GM06990 (cell line): ENCODE data around the gene RTN4RL1.

Experiments used
- DNase-seq: peaks from one replicate; pipeline ENCODE4 v3.0.0-alpha.2; 2011; ENCODE audit not compliant: insufficient read length; ENCODE audit errors: extremely low read depth
- H3K27me3 ChIP-seq: replicated peaks from 2 replicates; pipeline ENCODE4 v1.6.0; 2011; ENCODE audit warnings: low read length; ENCODE audit not compliant: control insufficient read depth, insufficient read depth
- H3K36me3 ChIP-seq: 2 replicates; pipeline ENCODE4 v1.5.1; 2011; ENCODE audit warnings: low read length; ENCODE audit not compliant: control insufficient read depth, insufficient read depth
- H3K4me3 ChIP-seq: replicated peaks from 2 replicates; pipeline ENCODE4 v1.5.1; 2011; ENCODE audit warnings: low read depth, mild to moderate bottlenecking, control low read depth, low read length
- TF ChIP-seq, protein P1 (sequence below): IDR thresholded peaks from 2 replicates; pipeline ENCODE4 v1.5.1; 2011; ENCODE audit warnings: low read length, control low read depth, mild to moderate bottlenecking, inconsistent platforms; ENCODE audit not compliant: insufficient read depth, poor library complexity, severe bottlenecking

The RTN4RL1 gene

DNA sequence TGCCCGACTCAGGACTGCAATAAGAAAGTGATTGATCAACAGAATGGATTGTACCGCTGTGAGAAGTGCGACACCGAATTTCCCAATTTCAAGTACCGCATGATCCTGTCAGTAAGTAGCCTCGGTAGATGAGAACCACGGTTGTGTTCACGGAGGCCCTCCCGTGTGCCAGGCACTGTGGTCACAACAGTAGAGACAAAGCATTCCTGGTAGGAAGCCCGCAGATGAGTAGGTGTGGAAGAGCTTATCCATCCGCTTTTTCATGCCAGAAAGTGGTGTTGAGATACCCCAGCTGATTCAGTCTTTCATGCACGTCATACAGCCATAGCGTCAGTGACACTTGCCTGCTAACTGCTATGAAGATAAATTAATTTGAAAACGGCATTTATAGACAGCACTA is 136.4 kb downstream of the RTN4RL1 start:
- Histone ChIP-seq H3K36me3 (peaks cover 19% of the 10 kb centered on the region), H3K4me3 (no peak overlapping the region)
- no peak for DNase-seq

More for the DNA sequence above, 136.4 kb downstream of the RTN4RL1 start:
- H3K27me3 ChIP-seq: no peaks in the 10 kb centered on the region
- TF ChIP-seq, protein P1, sequence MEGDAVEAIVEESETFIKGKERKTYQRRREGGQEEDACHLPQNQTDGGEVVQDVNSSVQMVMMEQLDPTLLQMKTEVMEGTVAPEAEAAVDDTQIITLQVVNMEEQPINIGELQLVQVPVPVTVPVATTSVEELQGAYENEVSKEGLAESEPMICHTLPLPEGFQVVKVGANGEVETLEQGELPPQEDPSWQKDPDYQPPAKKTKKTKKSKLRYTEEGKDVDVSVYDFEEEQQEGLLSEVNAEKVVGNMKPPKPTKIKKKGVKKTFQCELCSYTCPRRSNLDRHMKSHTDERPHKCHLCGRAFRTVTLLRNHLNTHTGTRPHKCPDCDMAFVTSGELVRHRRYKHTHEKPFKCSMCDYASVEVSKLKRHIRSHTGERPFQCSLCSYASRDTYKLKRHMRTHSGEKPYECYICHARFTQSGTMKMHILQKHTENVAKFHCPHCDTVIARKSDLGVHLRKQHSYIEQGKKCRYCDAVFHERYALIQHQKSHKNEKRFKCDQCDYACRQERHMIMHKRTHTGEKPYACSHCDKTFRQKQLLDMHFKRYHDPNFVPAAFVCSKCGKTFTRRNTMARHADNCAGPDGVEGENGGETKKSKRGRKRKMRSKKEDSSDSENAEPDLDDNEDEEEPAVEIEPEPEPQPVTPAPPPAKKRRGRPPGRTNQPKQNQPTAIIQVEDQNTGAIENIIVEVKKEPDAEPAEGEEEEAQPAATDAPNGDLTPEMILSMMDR: no peak
